GM19239 (cell line): ENCODE measurements around the gene INPP5D.
"Not testable (repeated sequence)": the region's sequence is repeated elsewhere in the genome, so short reads cannot be mapped to it uniquely, and the experiment has no call there.

Experiments used
- DNase-seq: peaks from one replicate; pipeline ENCODE4 v3.0.0; 2011; ENCODE audit warnings: low spot score; ENCODE audit not compliant: insufficient read length
- FAIRE-seq: peaks from 2 replicates; lab custom pipeline; 2011; peaks lifted over from hg19 to GRCh38; lab: Jason Lieb, UNC

Gene INPP5D

DNA sequence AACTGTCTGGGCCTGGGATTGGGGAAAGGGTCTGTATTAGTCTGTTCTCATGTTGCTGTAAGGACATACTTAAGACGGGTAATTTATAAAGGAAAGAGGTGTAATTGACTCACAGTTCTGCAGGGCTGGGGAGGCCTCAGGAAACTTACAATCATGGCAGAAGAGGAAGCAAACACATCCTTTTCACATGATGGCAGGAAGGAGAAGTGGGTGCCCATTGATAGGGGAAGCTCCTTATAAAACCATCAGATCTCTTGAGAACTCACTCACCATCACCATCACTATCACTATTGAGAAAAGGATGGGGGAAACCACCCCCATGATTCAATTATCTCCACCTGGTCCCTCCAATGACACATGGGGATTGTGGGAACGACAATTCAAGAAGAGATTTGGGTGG is 130.9 kb downstream of the INPP5D start:
- DNase-seq, FAIRE-seq: not testable (repeated sequence)

DNA sequence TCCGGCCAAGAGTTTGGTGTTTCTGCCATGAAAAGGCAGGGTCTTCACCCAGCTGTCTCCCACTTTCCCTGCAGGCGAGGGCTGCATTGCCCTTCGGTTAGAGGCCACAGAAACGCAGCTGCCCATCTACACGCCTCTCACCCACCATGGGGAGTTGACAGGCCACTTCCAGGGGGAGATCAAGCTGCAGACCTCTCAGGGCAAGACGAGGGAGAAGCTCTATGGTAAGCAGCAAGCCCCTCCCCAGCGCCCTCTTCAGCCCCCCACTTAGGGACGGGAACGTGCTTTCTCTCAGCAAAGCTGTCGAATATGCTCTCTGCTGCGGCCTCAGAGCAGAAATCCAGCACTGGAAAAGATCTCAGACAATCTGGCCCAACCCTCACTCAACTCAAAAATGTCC is 133.6 kb downstream of the INPP5D start:
- DNase-seq (no peak), FAIRE-seq (no peak)

DNA sequence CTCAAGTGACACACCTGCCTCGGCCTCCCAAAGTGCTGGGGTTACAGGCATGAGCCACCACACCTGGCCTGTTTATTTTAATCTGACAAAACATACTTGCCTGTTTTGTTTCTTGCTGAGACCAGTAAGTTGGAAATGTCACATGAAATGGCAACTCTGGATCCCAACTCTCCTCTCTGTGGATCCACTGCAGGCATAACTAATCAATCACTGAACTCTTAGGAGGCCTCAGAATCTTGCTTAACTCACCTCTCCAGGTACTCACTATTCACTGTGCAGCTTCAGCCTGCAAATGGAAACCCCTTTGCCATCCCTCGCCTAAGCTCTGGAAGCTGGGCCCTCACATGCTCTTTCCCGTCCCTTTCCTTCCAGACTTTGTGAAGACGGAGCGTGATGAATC is 134.9 kb downstream of the INPP5D start:
- DNase-seq (no peak), FAIRE-seq (no peak)

DNA sequence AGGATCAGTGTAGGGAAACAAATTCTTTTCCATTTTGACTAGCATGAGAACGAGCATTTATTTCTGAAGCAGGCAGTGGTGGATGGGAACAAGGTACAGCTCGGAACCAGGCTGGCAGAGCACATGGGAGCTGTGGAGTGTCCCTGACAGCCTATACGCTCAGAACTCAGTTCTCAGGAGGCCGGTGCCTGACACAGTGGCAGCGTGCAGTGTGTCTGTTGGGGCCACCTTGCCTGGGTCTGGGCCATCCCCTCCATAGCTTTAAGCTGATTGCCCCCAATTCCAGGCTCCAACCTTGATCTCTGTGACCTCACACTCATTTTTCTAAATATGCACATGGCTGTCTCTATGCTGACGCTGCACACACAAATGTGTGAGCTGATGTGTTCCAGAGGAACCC is 136.9 kb downstream of the INPP5D start:
- no peak for FAIRE-seq
- no peak for DNase-seq

DNA sequence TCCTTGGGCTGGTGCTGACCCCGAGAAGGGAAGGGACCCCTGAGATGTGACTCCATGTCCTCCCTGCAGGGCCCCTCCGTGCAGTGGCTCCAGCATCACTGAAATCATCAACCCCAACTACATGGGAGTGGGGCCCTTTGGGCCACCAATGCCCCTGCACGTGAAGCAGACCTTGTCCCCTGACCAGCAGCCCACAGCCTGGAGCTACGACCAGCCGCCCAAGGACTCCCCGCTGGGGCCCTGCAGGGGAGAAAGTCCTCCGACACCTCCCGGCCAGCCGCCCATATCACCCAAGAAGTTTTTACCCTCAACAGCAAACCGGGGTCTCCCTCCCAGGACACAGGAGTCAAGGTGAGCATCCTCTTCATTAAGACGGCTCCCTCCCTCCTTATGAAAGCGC is 137.9 kb downstream of the INPP5D start:
- FAIRE-seq (no peak), DNase-seq (no peak)

DNA sequence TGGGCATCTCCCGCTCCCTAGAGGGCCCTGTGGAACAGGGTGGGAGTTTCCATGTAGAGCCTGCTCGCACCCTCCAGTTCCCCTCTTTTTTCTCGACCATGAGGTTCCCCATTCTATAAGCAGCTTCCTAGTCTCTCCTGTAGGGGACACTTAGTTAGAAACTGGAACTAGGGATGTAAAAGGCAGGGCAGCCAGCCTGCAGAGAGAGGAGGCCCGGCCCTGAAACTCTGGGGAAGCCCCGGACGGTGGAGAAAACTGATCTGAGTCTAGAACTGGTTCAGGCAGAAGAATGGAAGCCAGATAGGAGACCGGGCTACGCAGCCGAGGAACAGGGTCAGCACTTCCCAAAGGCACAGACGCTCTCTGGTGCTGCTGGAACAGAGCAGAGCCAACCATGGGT is 139.7 kb downstream of the INPP5D start:
- no peak for DNase-seq
- no peak for FAIRE-seq

DNA sequence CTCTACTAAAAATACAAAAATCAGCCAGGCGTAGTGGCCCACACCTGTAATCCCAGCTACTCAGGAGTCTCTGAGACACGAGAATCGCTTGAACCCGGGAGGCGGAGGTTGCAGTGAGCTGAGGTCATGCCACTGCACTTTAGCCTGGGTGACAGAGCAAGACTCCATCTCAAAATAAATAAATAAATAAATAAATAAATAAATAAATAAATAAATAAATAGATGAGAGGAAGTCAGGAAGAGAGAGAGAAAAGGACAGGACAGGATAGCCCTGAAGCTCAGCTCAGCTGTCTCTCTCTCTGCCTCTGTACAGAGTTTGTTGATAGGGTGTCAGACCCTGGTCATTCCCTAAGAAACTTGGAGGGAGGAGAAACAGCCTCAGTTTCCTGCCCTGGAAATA is 140.6 kb downstream of the INPP5D start:
- not testable (repeated sequence) for FAIRE-seq, DNase-seq

DNA sequence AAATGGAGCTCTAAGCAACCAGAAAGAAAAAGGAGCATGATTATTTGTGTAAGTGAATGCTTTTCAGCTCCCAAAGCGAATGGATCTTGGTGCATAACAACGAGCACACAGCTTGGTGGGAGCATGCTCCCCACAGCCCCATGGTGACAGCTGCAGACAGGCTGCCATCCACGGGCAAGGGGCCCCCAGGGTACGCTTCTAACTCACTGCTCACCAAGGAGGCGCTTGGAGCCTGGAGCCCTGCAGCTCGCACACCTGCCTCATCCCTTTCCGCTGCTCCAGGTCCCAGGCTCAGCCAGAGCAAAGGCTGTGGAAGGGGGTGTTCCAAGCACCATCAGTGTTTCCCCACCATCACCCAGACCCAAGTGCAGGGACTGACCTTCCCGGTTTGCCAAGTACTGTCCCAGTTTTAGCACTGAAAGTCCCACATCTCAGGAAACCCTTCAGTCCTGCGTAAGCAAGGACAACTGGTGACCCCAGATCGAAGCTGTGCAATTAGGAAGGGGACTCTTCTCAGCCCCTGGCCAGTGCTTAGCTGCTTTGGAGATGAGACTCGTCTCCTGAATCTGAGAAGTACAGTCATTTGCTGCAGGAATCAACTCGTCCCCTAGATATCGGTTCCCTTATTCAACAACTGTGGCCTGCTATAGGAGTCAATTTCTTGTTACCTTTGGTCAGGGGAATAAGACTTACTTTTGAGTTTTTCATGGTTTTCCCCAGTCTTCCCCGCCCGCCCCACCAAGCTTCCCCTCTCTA is 141.3 kb downstream of the INPP5D start:
- no peak for FAIRE-seq
- no peak for DNase-seq

DNA sequence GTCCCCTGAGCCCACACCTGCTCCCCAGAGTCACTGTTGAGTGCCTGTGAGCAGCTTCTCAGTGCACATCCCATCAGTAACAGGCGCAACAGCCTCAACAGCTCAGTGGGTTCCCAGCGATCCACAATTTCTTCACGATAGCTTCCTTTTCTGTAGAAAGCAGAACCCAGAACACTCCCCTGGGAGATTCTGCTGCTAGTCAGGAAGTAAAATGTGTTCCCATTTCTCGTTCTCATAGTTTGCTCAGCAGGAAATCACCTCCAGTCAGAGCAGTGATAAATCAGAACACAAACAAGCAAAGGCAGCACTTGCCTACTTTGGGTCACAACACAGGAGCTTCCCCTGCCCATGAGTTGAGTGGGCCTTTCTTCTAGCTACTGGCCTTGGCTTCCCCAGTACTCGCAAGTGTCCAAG is 142.4 kb downstream of the INPP5D start:
- FAIRE-seq (no peak), DNase-seq (no peak)

DNA sequence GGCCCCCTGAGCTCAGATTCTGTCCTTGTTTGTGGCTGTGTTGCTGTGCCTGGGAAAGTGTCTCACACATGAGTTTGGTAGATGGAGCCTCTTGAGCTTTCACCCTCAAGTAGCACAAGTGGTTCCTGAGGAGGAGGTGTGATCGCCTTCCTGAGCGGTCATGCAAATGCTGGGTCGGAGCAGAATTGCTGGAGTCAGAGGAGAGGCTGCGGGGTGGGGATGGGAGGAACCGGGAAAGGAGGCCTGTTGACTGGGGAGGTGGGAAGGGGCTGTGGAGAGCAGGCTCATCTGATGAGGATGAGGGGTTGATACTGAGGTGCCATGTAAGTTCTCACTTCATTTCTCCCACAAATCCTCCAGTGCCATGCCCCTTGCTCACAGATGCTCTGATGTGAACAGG is 142.9 kb downstream of the INPP5D start:
- no peak for DNase-seq
- FAIRE-seq: no peak

DNA sequence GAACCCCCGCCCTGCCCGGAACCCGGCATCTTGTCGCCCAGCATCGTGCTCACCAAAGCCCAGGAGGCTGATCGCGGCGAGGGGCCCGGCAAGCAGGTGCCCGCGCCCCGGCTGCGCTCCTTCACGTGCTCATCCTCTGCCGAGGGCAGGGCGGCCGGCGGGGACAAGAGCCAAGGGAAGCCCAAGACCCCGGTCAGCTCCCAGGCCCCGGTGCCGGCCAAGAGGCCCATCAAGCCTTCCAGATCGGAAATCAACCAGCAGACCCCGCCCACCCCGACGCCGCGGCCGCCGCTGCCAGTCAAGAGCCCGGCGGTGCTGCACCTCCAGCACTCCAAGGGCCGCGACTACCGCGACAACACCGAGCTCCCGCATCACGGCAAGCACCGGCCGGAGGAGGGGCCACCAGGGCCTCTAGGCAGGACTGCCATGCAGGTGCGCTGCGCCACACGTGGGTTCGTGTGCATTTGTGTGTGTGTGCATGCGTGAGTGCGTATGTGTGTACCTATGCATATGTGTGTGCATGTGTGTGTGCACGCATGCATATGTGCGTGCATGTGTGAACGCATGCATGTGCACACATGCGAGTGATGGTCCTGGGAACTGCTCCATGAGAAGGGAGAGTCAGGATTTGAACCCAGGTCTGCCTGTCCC is 144.3 kb downstream of the INPP5D start:
- FAIRE-seq: no peak
- DNase-seq: no peak

DNA sequence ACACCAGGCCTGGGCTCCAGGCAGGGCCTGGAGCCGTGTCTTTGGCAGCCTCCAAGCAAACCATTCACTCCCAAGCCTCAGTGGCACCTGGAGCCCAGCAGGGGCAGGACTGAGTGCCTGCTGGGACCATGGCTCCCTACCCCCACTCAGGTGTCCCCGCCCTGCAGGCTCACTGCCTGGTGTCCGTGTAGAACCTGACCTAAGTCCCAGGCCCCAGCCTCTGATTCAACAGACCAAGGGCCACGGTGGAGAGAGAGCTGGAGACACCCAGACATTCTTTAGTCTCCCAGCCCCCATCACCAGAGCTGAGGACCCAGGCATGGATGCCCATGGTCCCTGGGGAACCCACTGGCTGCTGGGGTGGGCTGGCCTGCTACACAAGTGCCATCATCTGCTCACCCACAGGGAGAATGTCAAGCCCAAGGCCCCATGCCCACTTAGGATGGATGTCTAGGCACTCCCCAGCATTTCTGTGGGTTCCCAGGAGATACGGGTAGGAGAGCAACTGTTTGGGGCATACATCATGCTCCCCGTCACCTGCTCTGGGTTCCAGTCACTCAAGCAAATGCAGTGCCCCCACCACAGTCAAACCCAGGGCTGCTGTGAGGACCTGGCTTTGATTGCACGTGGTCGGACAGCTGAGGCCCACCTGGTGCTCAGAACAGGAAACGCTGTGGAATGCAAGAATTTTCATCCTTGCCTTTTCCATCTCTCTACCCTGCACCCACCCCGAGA is 148.4 kb downstream of the INPP5D start:
- FAIRE-seq (no peak), DNase-seq (no peak)

DNA sequence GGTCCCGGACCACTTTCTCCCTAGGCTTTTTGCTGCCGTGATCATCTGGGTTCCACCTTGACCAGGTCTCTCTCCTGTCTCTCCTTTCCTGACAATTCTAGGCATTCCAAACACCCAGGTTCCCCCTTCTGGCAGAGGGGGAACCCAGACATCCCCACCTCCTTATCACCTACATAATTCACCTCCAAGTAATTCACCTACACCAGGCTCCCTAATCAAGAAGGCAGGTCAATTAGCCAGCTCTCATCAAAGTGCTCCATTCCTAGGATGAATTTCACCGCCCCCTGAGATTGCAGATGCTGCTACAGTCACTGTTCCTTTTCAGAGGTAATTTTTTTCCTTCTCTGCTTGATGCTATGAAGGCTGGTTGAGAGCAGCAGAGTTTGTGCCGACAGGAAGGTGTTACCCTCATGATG is 149.0 kb downstream of the INPP5D start:
- peak; percentile 39 for FAIRE-seq
- DNase-seq: no peak

DNA sequence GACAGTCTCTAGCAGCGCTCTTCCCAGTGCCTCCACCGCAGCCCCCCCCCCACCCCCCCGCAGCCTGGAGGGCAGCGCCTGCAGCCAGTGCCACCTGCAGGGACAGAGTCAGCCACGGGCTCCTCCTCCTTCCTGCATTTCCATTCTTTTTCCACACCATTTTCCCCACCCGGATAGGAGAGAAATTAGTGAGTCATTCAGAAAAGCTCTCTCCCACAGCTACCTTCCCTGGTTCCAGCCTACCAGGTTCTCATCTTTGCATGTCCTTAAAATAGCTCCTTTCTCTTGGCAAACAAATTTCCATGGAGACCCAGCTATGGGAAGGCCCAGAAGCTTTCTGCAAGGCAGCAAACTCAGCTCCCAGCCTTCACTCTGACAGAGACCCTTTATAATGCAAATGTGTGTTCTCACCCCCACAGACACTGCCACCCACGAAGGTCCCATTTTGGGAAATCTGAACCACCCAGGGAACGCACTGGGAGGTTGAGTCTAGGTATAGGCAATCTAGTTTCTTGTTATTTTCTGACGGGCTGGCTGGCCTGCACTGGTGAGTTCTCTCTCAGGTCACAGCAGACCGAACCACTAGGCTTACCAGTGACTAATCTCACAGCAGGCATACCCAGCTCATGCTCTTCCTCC is 149.5 kb downstream of the INPP5D start:
- no peak for DNase-seq
- FAIRE-seq: no peak

DNA sequence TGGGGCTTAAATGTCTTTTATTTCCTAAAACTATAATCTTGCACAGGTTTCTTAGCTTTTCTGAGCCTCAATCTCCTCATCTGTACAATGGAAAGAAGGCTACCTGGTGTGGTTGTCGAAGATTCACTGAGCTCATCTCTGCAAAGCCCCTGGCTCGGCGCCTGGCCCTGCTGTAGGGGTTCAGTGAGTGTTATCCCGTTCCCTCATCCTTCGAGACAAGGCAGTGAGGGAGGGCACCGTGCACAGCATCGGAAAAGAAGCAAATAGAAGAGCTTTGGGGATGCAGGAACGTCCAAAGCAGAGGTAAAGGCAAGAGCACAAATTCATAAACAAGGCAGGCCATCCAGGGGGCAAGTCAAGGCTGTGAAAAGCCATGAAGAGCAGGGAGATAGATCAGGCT is 150.1 kb downstream of the INPP5D start:
- no peak for DNase-seq
- no peak for FAIRE-seq

DNA sequence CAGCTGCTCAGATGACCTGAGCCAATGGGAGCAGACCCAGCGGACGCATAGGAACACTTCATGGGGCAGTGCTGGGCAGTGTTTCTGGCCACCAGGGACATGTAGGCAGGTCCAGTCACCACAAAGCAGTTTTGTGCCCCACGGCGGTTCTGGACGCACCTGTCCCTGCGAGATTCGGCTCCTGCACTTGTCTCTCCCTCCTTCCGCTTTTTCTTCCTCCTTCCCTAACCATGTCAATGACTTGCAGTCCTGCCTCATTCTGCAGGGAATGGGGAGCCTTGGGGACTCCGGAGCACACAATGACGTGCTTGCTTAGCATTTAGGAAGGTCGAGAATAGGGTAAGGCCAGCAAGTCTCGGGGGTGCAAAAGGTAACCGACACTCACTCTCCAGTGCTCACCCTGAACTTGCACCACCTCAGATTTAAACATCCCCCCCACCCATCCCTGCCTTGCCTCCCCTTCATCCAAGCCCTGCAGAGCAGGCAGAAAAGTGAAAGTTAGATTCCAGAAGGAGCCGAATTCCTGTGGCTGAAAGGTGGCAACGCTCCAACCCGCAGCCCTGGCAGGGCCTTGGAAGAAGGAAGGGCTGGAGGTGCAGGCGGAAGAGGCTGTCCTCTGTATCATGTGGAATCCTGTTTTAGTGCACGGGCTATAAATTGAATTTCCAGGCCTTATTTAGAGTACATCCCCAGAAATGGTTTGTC is 150.9 kb downstream of the INPP5D start:
- DNase-seq: no peak
- no peak for FAIRE-seq

DNA sequence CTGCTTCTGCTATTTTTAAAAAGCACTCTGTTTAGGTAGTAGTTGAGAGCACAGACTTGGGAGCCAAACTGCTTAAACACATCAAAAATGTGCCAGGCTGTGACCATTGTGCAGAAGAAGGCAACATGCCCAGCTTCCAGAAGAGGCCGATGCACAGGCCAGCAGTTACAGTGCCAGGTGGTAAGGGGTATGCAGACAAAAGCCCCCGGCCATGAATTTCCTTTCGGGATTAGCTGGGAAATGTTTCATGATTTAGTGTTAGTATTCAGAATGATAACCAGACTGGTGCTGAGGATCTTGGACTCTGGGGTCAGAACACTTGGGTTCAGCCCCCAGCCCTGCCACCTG is 151.4 kb downstream of the INPP5D start:
- DNase-seq (no peak), FAIRE-seq (no peak)

DNA sequence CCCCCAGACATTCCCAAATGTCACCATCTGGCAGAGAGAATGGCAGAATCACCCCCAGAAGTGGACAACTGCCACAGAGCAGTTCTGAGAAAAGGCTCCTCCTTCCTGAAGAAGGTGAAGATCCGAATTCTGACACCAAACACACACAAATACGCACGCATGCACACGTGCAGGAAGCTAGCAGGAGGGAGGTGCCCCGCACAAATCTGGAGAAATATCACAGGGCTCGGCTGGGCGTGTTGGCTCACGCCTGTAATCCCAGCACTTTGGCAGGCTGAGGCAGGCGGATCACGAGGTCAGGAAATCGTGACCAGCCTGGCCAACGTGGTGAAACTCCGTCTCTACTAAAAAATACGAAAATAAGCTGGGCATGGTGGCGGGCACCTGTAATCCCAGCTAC is 152.9 kb downstream of the INPP5D start:
- DNase-seq: no peak
- no peak for FAIRE-seq

DNA sequence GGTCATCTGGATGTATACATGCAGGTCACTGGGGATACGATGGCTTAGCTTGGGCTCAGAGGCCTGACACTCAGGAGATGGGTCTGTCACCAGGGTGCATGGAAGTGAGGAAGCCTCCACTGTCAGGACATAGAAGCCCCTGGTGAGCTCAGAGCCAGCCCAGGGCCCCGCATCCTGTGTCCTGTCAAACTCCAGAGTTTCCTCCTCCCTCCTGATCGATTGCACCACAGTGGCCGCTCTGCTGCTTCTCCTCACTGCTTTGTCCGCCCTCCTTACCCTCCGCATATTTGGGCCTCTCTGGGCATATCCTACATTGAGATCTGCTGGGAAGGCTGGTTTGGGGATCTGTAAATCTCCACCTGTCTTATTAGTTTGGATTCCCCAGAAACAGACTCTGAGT is 153.8 kb downstream of the INPP5D start:
- DNase-seq: no peak
- FAIRE-seq: no peak

DNA sequence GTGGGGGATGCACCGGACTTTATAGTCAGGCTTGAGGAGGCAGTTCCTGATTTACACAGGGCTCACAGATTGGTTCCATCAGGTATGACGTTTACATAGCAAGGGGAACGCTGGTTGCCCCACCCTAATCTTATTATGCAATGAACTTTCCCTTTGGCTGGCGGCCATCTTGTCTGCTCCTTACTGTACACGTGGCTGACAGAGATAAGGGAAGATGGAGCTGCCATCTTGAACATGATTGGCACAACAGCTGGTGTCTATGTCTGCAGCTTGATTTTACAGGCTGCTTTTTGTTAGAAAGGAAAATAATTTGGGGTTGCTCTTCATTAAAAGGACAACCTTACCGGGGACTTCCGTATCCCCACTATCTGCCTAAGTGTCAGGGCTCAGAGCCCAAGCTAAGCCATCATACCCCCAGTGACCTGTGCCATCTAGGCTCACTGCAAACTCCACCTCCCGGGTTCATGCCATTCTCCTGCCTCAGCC is 157.8 kb downstream of the INPP5D start:
- DNase-seq (no peak), FAIRE-seq (no peak)
